MM.1S (cell line): ENCODE data around the gene ZAR1L.

Experiments used
- DNase-seq: peaks from one replicate; pipeline ENCODE4 v3.0.0-alpha.2; 2015
- H2AFZ ChIP-seq: fragments of 300-600 bp; sonication (generic); 2 replicates; pipeline ENCODE4 v1.6.0; 2016; ENCODE audit warnings: antibody characterized with exemption, low read length
- H3F3A ChIP-seq: fragments of 300-600 bp; sonication (generic); 2 replicates; pipeline ENCODE4 v1.6.1; 2016; ENCODE audit warnings: mild to moderate bottlenecking, antibody characterized with exemption, low read length, moderate library complexity, mixed read lengths; ENCODE audit not compliant: insufficient read depth
- H3K27ac ChIP-seq: fragments of 300-600 bp; sonication (generic); 2 replicates; pipeline ENCODE4 v1.5.1; 2016; ENCODE audit warnings: mild to moderate bottlenecking, low read length
- H3K27me3 ChIP-seq: fragments of 300-600 bp; sonication (generic); replicated peaks from 2 replicates; pipeline ENCODE4 v1.6.0; 2016; ENCODE audit warnings: low read length; ENCODE audit not compliant: insufficient read depth
- H3K36me3 ChIP-seq: fragments of 300-600 bp; sonication (generic); replicated peaks from 2 replicates; pipeline ENCODE4 v1.6.1; 2016; ENCODE audit warnings: mild to moderate bottlenecking, low read length, mixed read lengths; ENCODE audit not compliant: insufficient read depth
- H3K4me1 ChIP-seq: fragments of 300-600 bp; sonication (generic); 2 replicates; pipeline ENCODE4 v1.6.1; 2016; ENCODE audit warnings: low read length, mixed read lengths
- H3K4me2 ChIP-seq: fragments of 300-600 bp; sonication (generic); 2 replicates; pipeline ENCODE4 v1.6.0; 2016; ENCODE audit warnings: low read depth, low read length
- H3K4me3 ChIP-seq: fragments of 300-600 bp; sonication (generic); 2 replicates; pipeline ENCODE4 v1.5.1; 2016; ENCODE audit warnings: low read length, mixed read lengths
- H3K79me2 ChIP-seq: fragments of 300-600 bp; sonication (generic); 2 replicates; pipeline ENCODE4 v1.6.1; 2016; ENCODE audit warnings: mixed run types, low read length, mixed read lengths
- H3K9ac ChIP-seq: fragments of 300-600 bp; sonication (generic); 2 replicates; pipeline ENCODE4 v1.6.1; 2016; ENCODE audit warnings: low read length, mixed read lengths
- H3K9me2 ChIP-seq: fragments of 300-600 bp; sonication (generic); replicated peaks from 2 replicates; pipeline ENCODE4 v1.6.1; 2016; ENCODE audit warnings: mild to moderate bottlenecking, low read length, mixed read lengths; ENCODE audit not compliant: insufficient read depth
- H3K9me3 ChIP-seq: fragments of 300-600 bp; sonication (generic); replicated peaks from 2 replicates; pipeline ENCODE4 v1.6.1; 2016; ENCODE audit warnings: mild to moderate bottlenecking, low read length, mixed read lengths; ENCODE audit not compliant: insufficient read depth
- H4K20me1 ChIP-seq: fragments of 300-600 bp; sonication (generic); 2 replicates; pipeline ENCODE4 v1.6.1; 2016; ENCODE audit warnings: mild to moderate bottlenecking, low read length, moderate library complexity, mixed read lengths; ENCODE audit not compliant: insufficient read depth
- EZH2 ChIP-seq: fragments of 300-600 bp; sonication (generic); optimal IDR thresholded peaks from 2 replicates; pipeline ENCODE3; 2017; ENCODE audit warnings: low read depth, mild to moderate bottlenecking, antibody characterized with exemption, low read length, mixed read lengths
- EZH2phosphoT487 ChIP-seq: fragments of 300-600 bp; sonication (generic); IDR thresholded peaks from 2 replicates; pipeline ENCODE4 v1.6.1; 2018; ENCODE audit warnings: antibody characterized with exemption, low read length
- TF ChIP-seq, protein P1 (sequence below): fragments of 300-600 bp; sonication (generic); IDR thresholded peaks from 2 replicates; pipeline ENCODE4 v1.5.1; 2016; ENCODE audit warnings: antibody characterized with exemption, low read length, mixed read lengths

The ZAR1L gene

GRCh38 chr13:32285633-32285965, 29.6 kb downstream of the ZAR1L start:
- no peaks in the 10 kb centered on the region for H3K27me3 ChIP-seq
- no peaks in the 10 kb centered on the region for H3K36me3 ChIP-seq
- no peak overlapping the region for H2AFZ ChIP-seq
- DNase-seq, result no peak
- H4K20me1 ChIP-seq, result no peaks in the 10 kb centered on the region
- no peak overlapping the region for H3K4me2 ChIP-seq
- H3K4me3 ChIP-seq, result no peak overlapping the region
- TF ChIP-seq EZH2 (no peak), EZH2phosphoT487 (no peak)
- TF ChIP-seq, protein P1, sequence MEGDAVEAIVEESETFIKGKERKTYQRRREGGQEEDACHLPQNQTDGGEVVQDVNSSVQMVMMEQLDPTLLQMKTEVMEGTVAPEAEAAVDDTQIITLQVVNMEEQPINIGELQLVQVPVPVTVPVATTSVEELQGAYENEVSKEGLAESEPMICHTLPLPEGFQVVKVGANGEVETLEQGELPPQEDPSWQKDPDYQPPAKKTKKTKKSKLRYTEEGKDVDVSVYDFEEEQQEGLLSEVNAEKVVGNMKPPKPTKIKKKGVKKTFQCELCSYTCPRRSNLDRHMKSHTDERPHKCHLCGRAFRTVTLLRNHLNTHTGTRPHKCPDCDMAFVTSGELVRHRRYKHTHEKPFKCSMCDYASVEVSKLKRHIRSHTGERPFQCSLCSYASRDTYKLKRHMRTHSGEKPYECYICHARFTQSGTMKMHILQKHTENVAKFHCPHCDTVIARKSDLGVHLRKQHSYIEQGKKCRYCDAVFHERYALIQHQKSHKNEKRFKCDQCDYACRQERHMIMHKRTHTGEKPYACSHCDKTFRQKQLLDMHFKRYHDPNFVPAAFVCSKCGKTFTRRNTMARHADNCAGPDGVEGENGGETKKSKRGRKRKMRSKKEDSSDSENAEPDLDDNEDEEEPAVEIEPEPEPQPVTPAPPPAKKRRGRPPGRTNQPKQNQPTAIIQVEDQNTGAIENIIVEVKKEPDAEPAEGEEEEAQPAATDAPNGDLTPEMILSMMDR, result no peak
- H3K27ac ChIP-seq, result no peak overlapping the region
- H3K4me1 ChIP-seq, result no peaks in the 10 kb centered on the region
- H3K9me3 ChIP-seq, result no peaks in the 10 kb centered on the region
- no peaks in the 10 kb centered on the region for H3K9me2 ChIP-seq
- no peaks in the 10 kb centered on the region for H3F3A ChIP-seq
- H3K79me2 ChIP-seq, result no peaks in the 10 kb centered on the region
- no peak overlapping the region for H3K9ac ChIP-seq

DNA sequence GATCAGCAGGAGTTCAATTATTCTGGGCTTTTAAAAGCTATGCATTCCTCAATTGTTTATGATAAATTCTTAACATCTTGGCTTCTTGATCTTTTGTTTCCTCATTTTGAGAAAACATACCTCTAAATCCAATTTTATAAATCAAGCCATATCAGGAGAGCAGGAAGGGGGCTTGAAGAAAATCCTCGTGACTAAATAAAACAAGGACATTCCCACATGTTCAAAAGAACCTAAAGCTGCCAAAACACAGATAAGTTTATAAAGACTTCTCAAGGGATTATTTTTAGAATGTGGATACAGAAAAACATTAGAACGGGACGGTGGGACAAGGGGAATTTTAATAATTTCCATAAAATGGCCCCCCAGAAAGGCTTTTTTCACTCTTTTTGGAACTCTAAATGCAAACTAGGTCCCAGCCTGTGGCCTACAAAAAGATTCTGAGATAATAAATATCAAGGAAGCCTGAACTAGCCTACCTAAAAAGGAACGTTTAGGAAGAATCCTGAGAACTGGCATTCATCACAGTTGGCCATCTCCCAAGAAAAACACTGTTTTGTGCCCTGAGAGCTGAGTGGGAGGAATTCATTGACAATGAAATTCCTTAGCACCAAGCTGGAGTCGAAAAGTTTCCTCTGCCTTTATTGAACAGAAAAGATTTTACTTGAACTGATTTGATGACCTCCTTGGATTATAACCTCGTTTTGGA, 30.1 kb downstream of the ZAR1L start:
- H3K4me3 ChIP-seq, result no peak overlapping the region
- H3K27ac ChIP-seq, result no peak overlapping the region
- H3K9ac ChIP-seq, result no peak overlapping the region
- H3K4me1 ChIP-seq, result no peaks in the 10 kb centered on the region
- H3K79me2 ChIP-seq, result no peaks in the 10 kb centered on the region
- no peak for DNase-seq
- H3K9me3 ChIP-seq, result no peaks in the 10 kb centered on the region
- TF ChIP-seq EZH2 (no peak), EZH2phosphoT487 (no peak)
- TF ChIP-seq, protein P1, result no peak
- H3K36me3 ChIP-seq, result no peaks in the 10 kb centered on the region
- no peaks in the 10 kb centered on the region for H3K9me2 ChIP-seq
- H3K27me3 ChIP-seq, result no peaks in the 10 kb centered on the region
- H3F3A ChIP-seq, result no peaks in the 10 kb centered on the region
- H3K4me2 ChIP-seq, result no peak overlapping the region
- no peak overlapping the region for H2AFZ ChIP-seq
- no peaks in the 10 kb centered on the region for H4K20me1 ChIP-seq

- H3K4me2 ChIP-seq, result no peak overlapping the region
- H3K4me3 ChIP-seq, result no peak overlapping the region
- H3K27ac ChIP-seq, result no peak overlapping the region
- no peaks in the 10 kb centered on the region for H3K27me3 ChIP-seq
- no peaks in the 10 kb centered on the region for H3K79me2 ChIP-seq
- H3F3A ChIP-seq, result no peaks in the 10 kb centered on the region
- no peaks in the 10 kb centered on the region for H3K4me1 ChIP-seq
- no peaks in the 10 kb centered on the region for H3K9me2 ChIP-seq
- no peaks in the 10 kb centered on the region for H3K36me3 ChIP-seq
- no peak overlapping the region for H2AFZ ChIP-seq
- H3K9me3 ChIP-seq, result no peaks in the 10 kb centered on the region
- H3K9ac ChIP-seq, result no peak overlapping the region
- TF ChIP-seq EZH2 (no peak), EZH2phosphoT487 (no peak)
- TF ChIP-seq, protein P1, result no peak
- H4K20me1 ChIP-seq, result no peaks in the 10 kb centered on the region
- DNase-seq, result no peak
These were observed 33.0 kb downstream of the ZAR1L start for GRCh38 chr13:32282096-32282711.
